Occipital lobe (tissue), 2 donors: ENCODE data around the gene MRPS31. TPM values are rescaled to one million over a fixed set of nuclear protein-coding genes. Genes with fewer than 3 reads are reported as not detected.
"Not testable (repeated sequence)": the region's sequence is repeated elsewhere in the genome, so short reads cannot be mapped to it uniquely, and the experiment has no call there.

ENCODE experiments used
- DNase-seq: peaks from one replicate; lab custom pipeline; 2025; lab: John Stamatoyannopoulos, UW
- total RNA-seq: library from RNA; depleted of rRNA; stranded (reverse); fragments of >200 nt; gene quantifications from one replicate; pipeline ENCODE4 v1.2.3, GENCODE V29; 2014

Gene MRPS31
- total RNA-seq, 1 donor from 2014 or later: 30.9 TPM

GRCh38 chr13:40789275-40790153, 18.5 kb upstream of the MRPS31 start, which contains the start of gene SLC25A15:
Gene SLC25A15, plus strand, starts transcription at chr13:40789611. Its CDS starts 3,616 bp downstream, at chr13:40793227.
- DNase-seq: peak; percentile 54

GRCh38 chr13:40788540-40789274, 17.7 kb upstream of the MRPS31 start:
- DNase-seq: not testable (repeated sequence)

- DNase-seq: no peak
Observed at GRCh38 chr13:40787062-40787461, 16.1 kb upstream of the MRPS31 start.

GRCh38 chr13:40786568-40786996, 15.6 kb upstream of the MRPS31 start:
- no peak for DNase-seq

- DNase-seq: no peak
Observed at GRCh38 chr13:40784540-40784939, 13.6 kb upstream of the MRPS31 start.

GRCh38 chr13:40782971-40783370, 12.0 kb upstream of the MRPS31 start:
- DNase-seq: not testable (repeated sequence)

GRCh38 chr13:40781717-40782116, 10.7 kb upstream of the MRPS31 start:
- DNase-seq: no peak

- DNase-seq: no peak
Observed at GRCh38 chr13:40780822-40781401, 9.9 kb upstream of the MRPS31 start.

- DNase-seq: no peak
Observed at GRCh38 chr13:40779796-40780285, 8.9 kb upstream of the MRPS31 start.

GRCh38 chr13:40779049-40779448, 8.1 kb upstream of the MRPS31 start:
- DNase-seq: no peak

- no peak for DNase-seq
Observed at GRCh38 chr13:40777809-40778175, 6.8 kb upstream of the MRPS31 start.

GRCh38 chr13:40777166-40777808, 6.3 kb upstream of the MRPS31 start:
- no peak for DNase-seq

- DNase-seq: no peak
Observed at GRCh38 chr13:40776681-40777165, 5.7 kb upstream of the MRPS31 start.

GRCh38 chr13:40776232-40776631, 5.2 kb upstream of the MRPS31 start:
- DNase-seq: no peak

- no peak for DNase-seq
Observed at GRCh38 chr13:40774672-40775071, 3.7 kb upstream of the MRPS31 start.

GRCh38 chr13:40772765-40773473, 1.9 kb upstream of the MRPS31 start:
- DNase-seq: no peak

- no peak for DNase-seq
Observed at GRCh38 chr13:40770609-40770933, 419 bp downstream of the MRPS31 start.

- DNase-seq: no peak
Observed at GRCh38 chr13:40769970-40770369, 1.0 kb downstream of the MRPS31 start.

- DNase-seq: no peak
Observed at GRCh38 chr13:40765602-40766001, 5.4 kb downstream of the MRPS31 start.

- DNase-seq: no peak
Observed at GRCh38 chr13:40764587-40765403, 6.2 kb downstream of the MRPS31 start.
